ENCODE measurements around the gene VMP1.

- TF ChIP-seq CTCF (conservative IDR thresholded peaks at IDR 0.05 in 1 of 2, IDR thresholded peaks at IDR 0.05 in 1 of 2; ENCODE audit: low read depth in 1 of 2, low read length in 2 of 2) (no peak), EZH2 (IDR thresholded peaks at IDR 0.05; ENCODE audit: low read length, missing control alignments) (no peak)
These were observed 63.6 kb downstream of the VMP1 start for GRCh38 chr17:59771093-59771492.
